HFF-Myc (cell line): ENCODE results near the gene KCND3.

ENCODE experiments used
- DNase-seq: peaks from one replicate; pipeline ENCODE4 v3.0.0-alpha.2; 2011; ENCODE audit warnings: low read depth; ENCODE audit errors: extremely low read depth
- H3K4me3 ChIP-seq: replicated peaks from 2 replicates; pipeline ENCODE4 v1.5.1; 2011; ENCODE audit warnings: low read depth, mild to moderate bottlenecking, control low read depth, low read length
- TF ChIP-seq, protein P1 (sequence below): IDR thresholded peaks from 2 replicates; pipeline ENCODE4 v1.5.1; 2012; ENCODE audit warnings: mild to moderate bottlenecking, low read depth, low read length, control low read depth; ENCODE audit errors: missing control alignments

The KCND3 gene

DNA sequence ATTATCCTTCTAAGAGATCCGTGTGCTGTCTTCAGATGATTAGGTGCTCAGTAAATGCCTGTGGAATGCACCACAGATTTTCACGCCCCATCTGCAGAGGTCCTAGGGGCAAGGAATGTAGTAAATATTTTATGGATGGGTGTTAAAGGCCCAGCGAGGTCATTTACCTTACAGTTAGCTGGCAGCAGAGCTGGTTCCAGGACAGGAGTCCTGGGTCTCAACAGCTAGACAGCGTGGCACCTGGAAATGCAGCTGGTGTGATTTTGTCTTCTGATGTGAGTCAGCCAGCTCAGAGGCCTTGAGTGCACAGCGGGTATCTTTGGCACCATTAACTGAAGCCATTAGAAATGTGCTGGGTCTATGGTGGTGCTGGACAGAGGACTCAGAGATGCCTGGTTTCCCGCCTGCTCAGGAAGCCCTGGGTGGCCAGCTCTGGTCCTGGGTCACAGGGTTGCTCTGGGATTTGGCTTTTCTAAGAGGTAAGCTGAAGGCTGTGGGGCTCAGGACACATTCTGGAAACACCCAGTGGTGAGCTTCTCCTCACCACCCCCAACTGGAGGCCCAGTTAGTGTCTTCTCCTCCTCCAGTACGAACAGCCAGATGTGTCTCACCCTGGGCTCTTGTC lies 168.2 kb downstream of the KCND3 start:
- no peak for DNase-seq
- TF ChIP-seq, protein P1, sequence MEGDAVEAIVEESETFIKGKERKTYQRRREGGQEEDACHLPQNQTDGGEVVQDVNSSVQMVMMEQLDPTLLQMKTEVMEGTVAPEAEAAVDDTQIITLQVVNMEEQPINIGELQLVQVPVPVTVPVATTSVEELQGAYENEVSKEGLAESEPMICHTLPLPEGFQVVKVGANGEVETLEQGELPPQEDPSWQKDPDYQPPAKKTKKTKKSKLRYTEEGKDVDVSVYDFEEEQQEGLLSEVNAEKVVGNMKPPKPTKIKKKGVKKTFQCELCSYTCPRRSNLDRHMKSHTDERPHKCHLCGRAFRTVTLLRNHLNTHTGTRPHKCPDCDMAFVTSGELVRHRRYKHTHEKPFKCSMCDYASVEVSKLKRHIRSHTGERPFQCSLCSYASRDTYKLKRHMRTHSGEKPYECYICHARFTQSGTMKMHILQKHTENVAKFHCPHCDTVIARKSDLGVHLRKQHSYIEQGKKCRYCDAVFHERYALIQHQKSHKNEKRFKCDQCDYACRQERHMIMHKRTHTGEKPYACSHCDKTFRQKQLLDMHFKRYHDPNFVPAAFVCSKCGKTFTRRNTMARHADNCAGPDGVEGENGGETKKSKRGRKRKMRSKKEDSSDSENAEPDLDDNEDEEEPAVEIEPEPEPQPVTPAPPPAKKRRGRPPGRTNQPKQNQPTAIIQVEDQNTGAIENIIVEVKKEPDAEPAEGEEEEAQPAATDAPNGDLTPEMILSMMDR: no peak
- H3K4me3 ChIP-seq: no peak overlapping the region

DNA sequence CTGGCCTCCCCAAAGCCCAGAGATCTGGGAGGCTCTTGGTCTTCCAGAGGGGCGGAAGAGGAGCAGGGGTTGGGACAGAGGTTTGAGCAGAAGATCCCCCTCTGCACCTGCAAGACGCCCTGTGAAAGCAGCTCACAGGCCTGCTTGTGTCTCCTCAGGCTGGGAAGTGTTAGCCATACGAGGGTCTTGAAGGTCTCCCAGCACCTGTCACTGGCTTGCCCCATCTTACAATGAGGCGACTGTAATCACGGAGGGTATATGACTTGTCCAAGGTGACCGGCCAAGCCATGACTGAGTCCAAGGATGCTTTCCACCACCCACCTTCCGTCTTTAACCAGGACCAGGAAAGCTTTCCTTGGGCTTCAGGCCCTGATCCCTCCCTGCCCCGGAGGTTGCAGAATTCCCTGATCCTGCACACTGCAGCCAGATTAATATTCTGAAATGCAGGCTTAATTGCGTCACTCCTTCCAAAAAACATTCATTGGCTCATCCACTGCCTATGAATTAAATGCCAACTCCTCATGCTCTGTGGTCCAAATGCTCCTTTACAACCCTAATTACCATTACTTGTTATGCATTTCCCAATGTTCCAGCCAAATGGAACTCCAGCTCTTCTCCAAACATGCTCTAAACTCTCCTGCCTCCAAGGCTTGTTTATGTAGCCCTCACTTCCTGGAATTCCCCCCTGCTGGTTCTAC lies 169.8 kb downstream of the KCND3 start:
- TF ChIP-seq, protein P1: no peak
- no peak for DNase-seq
- H3K4me3 ChIP-seq: no peak overlapping the region

DNA sequence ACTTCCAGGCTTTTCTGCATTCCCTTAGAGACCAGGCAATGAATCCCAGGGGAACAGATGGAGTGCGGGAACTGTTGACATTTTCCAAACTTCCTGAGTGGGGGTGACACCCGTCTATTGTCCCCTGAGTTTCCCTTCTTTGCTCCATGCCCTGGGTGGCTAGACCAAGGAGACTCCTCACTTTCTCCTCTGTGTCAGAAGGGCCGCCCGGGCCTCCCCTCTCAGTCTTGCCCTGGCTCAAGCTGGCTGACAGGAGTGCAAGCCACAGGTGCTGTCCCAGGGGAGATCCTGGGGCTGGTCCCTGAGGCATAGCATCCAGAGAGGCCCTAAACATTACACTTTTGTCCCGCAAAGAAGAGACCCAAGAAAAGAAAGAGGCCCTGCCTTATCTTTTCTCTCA lies 170.9 kb downstream of the KCND3 start:
- no peak overlapping the region for H3K4me3 ChIP-seq
- no peak for DNase-seq
- TF ChIP-seq, protein P1: no peak

DNA sequence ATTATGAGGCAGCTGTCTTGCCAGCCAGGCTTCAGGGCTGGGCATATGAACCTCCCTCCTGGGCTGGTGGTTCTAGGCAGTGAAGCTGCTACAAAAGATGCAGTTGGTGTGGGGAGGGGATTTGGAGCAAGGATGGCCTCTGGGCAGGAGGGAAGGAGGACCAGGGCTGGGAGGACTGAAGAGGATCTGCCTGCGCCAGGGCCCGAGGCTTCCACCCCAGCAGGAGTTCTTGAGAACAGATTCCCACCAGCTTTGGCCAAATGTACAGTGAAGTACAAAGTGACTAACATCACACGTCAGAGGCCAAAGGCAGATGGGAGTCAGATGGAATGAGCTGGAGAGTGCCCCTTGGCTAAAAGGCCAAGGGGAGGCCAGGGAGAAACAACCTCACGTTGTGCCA lies 171.4 kb downstream of the KCND3 start:
- H3K4me3 ChIP-seq: no peak overlapping the region
- no peak for DNase-seq
- TF ChIP-seq, protein P1: no peak

DNA sequence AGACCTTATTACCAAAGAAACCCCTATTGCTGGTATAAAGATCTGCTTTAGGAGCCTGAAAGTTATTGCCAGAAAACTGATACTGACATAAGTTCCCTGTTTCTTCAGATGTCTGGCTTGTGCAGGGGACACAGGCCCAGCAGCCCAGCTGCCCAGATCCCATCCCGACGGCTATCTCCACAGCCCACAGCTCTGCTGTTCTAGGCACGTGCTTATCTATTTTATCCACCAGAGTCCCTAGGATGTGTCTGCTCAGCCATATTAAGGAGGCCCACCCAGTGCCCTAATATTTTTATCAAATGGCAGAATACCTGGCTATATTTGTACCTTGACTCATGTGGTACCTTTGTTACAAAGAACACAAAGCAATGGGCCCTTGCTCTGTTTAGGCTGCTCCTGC lies 174.8 kb downstream of the KCND3 start:
- DNase-seq: no peak
- TF ChIP-seq, protein P1: no peak
- no peak overlapping the region for H3K4me3 ChIP-seq

DNA sequence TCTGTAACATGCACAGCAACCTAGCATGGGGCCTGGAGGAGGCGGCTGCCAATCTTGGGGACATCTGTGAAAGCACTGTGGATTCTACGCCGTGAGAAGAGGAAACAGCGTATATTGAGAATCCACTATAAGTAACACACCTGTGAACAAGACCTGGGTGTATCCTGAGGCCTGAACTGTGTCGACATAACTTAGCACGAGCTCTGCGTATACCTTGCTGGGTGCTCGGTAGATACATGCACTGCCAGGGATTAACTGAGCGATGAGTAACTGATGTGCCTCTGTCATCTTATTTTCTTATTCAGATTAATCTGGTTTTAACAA lies 175.2 kb downstream of the KCND3 start:
- TF ChIP-seq, protein P1: no peak
- DNase-seq: no peak

More for the DNA sequence above, 175.2 kb downstream of the KCND3 start:
- H3K4me3 ChIP-seq: no peak overlapping the region
